OCI-LY7 (cell line): ENCODE data around the gene ZBTB1.

Experiments used
- CTCF ChIP-seq: fragments of 200-600 bp; sonication (generic); conservative IDR thresholded peaks from 2 replicates; pipeline ENCODE4 v1.5.1; 2014; ENCODE audit warnings: mild to moderate bottlenecking, antibody characterized with exemption, low read length, moderate library complexity, mixed read lengths
- EZH2phosphoT487 ChIP-seq: fragments of 200-600 bp; sonication (generic); IDR thresholded peaks from 2 replicates; pipeline ENCODE4 v1.6.1; 2018; ENCODE audit warnings: low read depth, borderline replicate concordance, mild to moderate bottlenecking, mixed run types, antibody characterized with exemption, low read length, moderate library complexity, mixed read lengths

DNA sequence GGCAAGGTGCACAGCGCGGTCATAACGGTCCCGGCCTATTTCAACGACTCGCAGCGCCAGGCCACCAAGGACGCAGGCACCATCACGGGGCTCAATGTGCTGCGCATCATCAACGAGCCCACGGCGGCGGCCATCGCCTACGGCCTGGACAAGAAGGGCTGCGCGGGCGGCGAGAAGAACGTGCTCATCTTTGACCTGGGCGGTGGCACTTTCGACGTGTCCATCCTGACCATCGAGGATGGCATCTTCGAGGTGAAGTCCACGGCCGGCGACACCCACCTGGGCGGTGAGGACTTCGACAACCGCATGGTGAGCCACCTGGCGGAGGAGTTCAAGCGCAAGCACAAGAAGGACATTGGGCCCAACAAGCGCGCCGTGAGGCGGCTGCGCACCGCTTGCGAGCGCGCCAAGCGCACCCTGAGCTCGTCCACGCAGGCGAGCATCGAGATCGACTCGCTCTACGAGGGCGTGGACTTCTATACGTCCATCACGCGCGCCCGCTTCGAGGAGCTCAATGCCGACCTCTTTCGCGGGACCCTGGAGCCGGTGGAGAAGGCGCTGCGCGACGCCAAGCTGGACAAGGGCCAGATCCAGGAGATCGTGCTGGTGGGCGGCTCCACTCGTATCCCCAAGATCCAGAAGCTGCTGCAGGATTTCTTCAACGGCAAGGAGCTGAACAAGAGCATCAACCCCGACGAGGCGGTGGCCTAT lies 36.8 kb downstream of the ZBTB1 start:
- no peak for TF ChIP-seq CTCF
- no peak for TF ChIP-seq EZH2phosphoT487
